Measurements from ENCODE around the gene BRIX1.

Gene BRIX1

DNA sequence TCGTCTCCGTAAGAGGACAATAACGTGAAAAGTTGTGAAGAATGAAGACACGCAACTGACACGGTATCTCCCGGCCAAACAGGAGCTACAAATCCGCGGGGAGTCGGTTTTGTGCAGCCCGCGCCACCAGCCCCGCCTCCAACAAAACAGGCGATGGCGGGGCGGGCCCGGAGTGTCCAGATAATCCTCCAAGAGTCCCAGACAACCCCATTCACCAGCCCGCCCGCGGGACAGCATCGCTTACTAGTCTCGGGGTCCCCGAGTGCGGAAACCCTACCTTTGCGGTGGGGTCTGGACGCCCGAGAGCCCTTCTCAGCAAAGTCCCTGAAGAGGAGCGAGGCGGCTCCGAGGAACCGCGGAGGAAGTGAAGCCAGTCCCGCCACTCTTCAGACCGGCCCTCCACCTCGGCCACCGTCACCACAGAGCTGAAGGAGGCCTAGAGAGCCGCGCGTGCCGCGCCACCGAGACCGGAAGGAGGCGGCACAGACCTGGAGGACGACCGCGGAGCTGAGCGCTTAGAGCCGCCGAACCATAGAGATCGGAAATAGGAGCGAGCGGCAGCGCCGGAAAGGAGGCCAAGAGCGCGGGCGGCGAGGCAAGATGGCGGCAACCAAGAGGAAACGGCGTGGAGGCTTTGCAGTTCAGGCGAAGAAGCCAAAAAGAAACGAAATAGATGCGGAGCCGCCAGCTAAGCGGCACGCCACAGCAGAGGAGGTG lies at the start of gene BRIX1, which contains the start of gene RAD1:
TSS of gene BRIX1 (plus strand) at position 573 of the 717 bp plus-strand sequence. CDS start at position 601, 28 bp downstream.
TSS of gene RAD1 (minus strand) at position 366 of the 717 bp plus-strand sequence. CDS start 612 bp downstream, outside the sequence.
- peak; percentile 86 for DNase-seq (ENCODE audit: low read depth)

GRCh38 chr5:34866989-34867471 lies 48.5 kb upstream of the BRIX1 start:
- no peak for DNase-seq (ENCODE audit: low read depth)

DNA sequence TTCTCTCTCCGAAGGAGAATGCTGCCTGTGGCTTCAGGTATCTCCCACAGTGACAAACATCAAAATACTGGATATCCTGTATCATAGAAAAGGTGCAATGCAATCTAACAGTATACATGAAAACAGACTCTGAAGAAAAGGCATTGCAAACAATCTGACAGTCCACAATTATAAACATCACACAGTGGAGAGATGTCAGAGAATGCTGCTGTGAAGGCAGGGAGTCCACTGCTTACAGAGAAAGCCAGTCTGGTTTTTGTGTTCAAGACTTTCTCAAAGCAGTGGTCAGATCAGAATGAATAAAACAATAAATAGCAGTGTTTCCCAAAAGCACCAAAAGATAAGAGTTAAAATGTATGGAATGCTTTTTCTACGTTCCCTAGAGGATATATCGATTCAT lies 47.9 kb upstream of the BRIX1 start:
- DNase-seq (ENCODE audit: low read depth): no peak

DNA sequence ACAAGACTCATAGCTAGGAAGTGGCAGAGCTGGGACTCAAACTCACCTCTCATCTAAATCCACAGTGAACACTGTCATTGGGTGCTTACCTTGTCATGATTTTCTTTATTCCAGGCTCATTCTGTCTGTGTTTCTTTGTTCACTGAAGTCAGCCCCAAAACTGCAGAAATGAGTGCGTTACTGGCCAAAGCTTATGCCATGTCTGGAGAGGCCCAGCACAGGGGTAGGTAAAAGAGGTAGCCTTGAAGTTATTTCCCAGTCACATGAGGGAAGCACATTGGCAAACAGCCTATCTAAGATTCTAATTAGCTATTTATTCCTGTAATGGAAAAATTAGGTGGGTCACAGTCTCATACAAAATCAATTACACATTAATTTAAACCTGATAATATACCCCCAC lies 46.7 kb upstream of the BRIX1 start:
- DNase-seq (ENCODE audit: low read depth): no peak

- DNase-seq (ENCODE audit: low read depth): no peak
Observed at GRCh38 chr5:34869256-34869655, 46.3 kb upstream of the BRIX1 start.

DNA sequence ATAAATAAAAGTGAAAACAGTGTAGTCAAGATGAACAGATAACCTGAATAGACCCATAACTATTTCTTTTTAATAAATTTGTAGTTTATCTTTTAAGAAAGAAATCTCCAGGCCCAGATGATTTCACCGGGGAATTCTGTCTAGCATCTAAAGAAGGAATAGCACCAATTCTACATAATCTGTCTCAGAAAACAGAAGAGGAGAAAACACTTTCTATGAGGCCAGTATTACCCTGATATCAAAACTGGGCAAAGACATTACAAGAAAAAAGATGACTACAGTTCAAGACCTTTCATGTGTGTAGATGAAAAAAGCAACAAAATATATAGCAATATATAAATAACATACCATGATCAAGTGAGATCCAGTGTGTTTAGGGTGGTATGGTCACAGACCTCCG lies 45.1 kb upstream of the BRIX1 start:
- no peak for DNase-seq (ENCODE audit: low read depth)

GRCh38 chr5:34876275-34876674 lies 39.2 kb upstream of the BRIX1 start:
- no peak for DNase-seq (ENCODE audit: low read depth)

DNA sequence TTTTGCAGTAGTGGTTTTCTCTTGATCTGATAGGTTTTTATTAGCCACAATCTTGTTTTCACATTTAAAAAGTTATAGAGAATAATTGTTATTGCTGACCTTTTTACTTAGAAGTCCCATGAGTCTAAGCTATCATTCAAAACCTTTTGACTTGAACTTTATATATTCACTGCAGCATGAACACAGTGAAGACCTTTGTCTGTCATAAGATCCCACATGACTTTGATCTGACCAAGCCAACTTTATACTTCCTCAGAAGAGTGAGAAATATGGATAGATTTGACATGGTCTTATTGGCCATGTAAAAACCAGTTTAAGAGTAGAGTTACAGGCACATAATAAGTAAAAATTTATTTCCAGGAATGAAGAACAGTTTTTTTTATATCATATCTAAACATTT lies 34.3 kb upstream of the BRIX1 start:
- no peak for DNase-seq (ENCODE audit: low read depth)

- DNase-seq (ENCODE audit: low read depth): no peak
Observed at GRCh38 chr5:34886392-34887119, 29.0 kb upstream of the BRIX1 start.

DNA sequence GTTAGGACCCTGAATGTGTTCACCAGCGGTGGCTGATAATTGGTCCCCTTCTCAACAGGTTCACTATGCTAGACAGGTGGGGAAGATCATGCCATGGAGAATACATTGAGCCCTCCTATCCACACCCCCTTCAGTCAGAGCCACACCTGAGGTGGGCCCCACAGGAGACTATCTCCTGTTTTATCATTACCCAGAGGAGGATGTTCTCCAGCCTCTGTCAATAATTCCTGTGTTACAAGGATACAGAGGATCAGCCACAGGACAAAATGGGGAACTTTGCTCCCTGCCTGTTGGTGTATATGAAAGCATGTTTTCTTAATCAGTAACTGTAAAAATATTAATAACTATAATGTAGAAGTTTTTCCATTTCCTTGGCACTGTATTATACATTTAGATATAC lies 26.1 kb upstream of the BRIX1 start:
- no peak for DNase-seq (ENCODE audit: low read depth)

DNA sequence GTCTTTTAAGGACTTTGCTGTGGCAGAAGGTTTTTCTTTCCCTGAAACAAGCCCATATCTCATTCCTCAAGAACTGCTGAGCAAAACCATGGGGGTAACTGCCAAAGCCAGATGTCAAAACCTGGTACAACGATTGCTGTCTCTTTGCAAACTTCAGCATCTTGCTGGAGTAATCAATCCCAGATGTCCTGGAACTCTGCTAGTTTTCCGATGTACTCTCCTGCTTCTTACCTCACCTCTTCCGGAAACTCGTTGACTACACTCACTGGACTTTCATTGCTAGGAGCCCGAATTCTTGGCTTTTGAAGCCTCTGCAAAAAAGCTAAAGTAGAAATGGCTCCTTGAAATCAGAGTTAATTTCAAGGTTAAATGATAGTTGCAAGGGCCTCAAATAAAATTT lies 23.5 kb upstream of the BRIX1 start:
- DNase-seq (ENCODE audit: low read depth): no peak

- DNase-seq (ENCODE audit: low read depth): no peak
Observed at GRCh38 chr5:34892414-34892813, 23.1 kb upstream of the BRIX1 start.

GRCh38 chr5:34894716-34895115 lies 20.8 kb upstream of the BRIX1 start:
- DNase-seq (ENCODE audit: low read depth): no peak

- no peak for DNase-seq (ENCODE audit: low read depth)
Observed at GRCh38 chr5:34895641-34896419, 19.7 kb upstream of the BRIX1 start.

DNA sequence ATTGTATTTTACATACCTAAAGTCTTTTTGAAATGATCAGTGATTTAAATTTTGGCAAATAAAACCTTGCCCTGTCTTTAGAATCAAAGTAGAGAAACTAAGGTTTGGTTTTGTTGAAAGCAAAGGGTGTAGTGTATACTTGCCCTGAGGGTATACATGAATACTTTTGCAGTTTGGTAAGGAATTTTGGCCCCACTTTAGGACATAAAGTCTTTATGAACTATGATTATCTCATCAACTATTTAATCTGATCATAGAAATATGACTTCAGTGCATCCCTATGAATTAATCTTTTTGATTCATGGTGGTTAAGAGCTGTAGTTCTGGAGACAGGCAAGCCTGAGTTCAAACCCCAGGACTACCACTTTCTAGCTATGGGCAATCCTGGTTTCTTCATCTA lies 17.9 kb upstream of the BRIX1 start:
- DNase-seq (ENCODE audit: low read depth): no peak

DNA sequence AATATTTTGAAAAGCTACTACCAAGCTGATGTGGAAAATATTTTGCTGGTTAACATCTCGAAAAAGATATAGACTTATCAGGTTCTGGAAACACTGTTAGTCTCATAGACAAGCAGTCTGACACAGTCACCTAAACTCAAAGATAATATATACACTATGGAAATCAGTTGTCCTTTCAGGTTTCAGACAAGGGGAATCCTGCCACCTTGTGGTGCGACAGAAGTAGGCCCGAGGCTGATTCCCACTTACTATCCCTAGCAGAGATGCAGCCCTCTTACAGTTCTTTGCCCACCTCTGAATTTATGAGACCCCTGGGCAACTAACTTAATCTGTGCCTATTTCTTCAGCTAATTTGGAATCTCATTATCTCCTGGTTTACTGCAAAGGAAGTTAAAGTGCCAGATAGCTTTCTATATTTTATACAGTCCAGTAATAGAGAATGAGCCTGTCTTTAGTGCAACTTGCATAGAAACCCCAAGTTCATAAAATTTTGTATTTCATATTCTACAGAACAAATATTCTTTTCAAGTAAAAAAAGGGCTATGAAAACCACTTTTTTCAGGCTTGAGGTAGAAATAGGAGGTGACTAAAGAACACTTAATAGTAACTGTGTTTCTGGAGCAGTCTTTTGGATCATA lies 17.1 kb upstream of the BRIX1 start:
- DNase-seq (ENCODE audit: low read depth): no peak

GRCh38 chr5:34899066-34899465 lies 16.4 kb upstream of the BRIX1 start:
- no peak for DNase-seq (ENCODE audit: low read depth)

DNA sequence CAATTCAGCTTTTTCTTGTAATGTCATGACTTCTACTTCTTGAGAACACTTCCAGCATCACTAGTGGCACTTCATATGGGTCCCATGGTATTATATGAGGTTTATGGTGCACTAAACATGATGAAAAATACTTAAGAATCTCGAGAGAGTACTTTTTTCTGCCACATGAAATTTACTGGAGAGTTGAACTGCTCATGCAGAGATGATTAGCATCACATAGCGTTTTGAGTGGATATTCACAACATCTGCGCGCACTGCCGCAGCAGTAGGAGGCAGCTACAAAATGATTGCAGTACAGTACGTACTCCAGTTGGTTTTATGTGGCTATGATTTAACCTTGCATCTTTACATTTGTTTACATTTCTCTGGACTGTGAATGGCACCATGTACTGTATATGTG lies 14.9 kb upstream of the BRIX1 start:
- DNase-seq (ENCODE audit: low read depth): no peak

- DNase-seq (ENCODE audit: low read depth): no peak
Observed at GRCh38 chr5:34903260-34903659, 12.3 kb upstream of the BRIX1 start.

DNA sequence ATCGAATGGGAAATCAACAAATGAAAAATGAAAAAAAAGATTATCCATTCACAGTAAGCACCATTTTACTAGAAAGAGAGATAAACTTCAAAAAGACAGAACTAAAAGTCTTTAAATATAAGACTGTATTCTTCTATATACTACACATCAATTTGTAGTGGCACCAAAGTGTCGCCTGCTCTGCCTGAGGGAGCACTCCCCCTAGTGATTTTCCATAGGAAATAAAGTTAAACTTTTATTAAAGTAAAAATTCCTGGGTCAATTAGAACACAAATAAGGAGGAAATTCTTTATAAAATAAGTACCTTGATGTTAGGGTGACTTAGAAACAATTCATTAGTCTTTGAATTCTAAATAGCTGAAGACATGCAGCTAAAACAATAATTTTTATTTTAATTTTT lies 9.9 kb upstream of the BRIX1 start:
- no peak for DNase-seq (ENCODE audit: low read depth)

GRCh38 chr5:34913072-34913471 lies 2.4 kb upstream of the BRIX1 start:
- no peak for DNase-seq (ENCODE audit: low read depth)

DNA sequence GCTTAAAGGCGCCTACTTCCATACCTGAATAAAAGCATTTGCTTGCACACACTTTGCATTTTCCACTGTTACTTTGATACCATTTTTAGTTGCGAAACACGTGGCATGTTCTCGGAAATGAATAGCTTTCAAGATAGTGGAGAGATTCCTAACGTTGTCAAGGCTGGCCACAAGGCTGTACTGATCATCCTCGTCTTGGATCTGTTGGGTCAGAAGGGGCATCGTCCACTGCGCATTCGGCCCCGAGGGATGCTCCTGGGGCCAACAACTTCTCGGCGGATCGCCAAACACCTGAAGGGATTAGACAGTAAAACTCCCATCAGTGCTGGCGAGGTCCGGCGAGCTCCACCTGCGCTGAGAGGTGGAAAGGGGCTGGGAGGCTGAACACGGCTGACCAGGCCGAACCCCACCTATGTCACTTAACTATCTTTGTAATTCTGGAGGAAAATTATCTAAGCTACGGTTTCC lies 806 bp upstream of the BRIX1 start:
- no peak for DNase-seq (ENCODE audit: low read depth)
